Measurements from ENCODE around the gene CADM1.

Gene CADM1

DNA sequence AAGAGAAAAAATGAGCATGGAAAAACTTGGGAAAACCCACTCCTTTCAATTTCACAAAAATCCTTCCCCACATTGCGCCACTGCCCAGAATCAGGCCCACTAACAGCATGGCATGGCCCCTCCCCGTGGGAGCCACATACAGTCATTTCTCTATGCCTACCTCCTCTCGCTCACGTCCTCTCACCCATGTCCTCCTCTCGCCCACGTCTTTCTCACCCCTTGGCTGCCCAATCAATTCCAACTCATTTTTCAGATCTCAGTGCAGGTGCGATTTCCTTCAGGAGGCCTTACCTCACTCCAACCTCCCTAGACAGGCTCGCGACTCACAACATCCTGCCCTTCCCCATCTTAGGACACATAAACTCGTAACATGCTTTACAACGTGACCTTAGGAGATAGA, 229.2 kb downstream of the CADM1 start:
- Histone ChIP-seq H3K27ac (ENCODE audit: low read depth, low read length) (no peak overlapping the region), H3K9me2 (replicated peaks; ENCODE audit: control insufficient read depth, low read length) (no peaks in the 10 kb centered on the region), H3K27me3 (ENCODE audit: control insufficient read depth, low read length) (no peaks in the 10 kb centered on the region), H4K20me1 (ENCODE audit: control insufficient read depth, insufficient read depth, low read depth, low read length) (no peaks in the 10 kb centered on the region), H3K9me3 (ENCODE audit: control insufficient read depth, insufficient read depth, low read length) (no peaks in the 10 kb centered on the region), H3K4me2 (ENCODE audit: low read length) (no peak overlapping the region), H3K79me2 (ENCODE audit: control insufficient read depth, low read length) (no peaks in the 10 kb centered on the region), H3K4me1 (ENCODE audit: control insufficient read depth, low read length) (no peaks in the 10 kb centered on the region), H3K4me3 (ENCODE audit: low read length) (no peak overlapping the region), H3F3A (ENCODE audit: control insufficient read depth, insufficient read depth) (no peaks in the 10 kb centered on the region), H3K36me3 (ENCODE audit: control insufficient read depth, low read length) (no peaks in the 10 kb centered on the region)
- TF ChIP-seq, protein P1, sequence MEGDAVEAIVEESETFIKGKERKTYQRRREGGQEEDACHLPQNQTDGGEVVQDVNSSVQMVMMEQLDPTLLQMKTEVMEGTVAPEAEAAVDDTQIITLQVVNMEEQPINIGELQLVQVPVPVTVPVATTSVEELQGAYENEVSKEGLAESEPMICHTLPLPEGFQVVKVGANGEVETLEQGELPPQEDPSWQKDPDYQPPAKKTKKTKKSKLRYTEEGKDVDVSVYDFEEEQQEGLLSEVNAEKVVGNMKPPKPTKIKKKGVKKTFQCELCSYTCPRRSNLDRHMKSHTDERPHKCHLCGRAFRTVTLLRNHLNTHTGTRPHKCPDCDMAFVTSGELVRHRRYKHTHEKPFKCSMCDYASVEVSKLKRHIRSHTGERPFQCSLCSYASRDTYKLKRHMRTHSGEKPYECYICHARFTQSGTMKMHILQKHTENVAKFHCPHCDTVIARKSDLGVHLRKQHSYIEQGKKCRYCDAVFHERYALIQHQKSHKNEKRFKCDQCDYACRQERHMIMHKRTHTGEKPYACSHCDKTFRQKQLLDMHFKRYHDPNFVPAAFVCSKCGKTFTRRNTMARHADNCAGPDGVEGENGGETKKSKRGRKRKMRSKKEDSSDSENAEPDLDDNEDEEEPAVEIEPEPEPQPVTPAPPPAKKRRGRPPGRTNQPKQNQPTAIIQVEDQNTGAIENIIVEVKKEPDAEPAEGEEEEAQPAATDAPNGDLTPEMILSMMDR (IDR thresholded peaks at IDR 0.05; ENCODE audit: low read depth, low read length, poor library complexity, severe bottlenecking): no peak
- no peak for TF ChIP-seq EZH2phosphoT487 (IDR thresholded peaks at IDR 0.05; ENCODE audit: borderline replicate concordance, low read length)

DNA sequence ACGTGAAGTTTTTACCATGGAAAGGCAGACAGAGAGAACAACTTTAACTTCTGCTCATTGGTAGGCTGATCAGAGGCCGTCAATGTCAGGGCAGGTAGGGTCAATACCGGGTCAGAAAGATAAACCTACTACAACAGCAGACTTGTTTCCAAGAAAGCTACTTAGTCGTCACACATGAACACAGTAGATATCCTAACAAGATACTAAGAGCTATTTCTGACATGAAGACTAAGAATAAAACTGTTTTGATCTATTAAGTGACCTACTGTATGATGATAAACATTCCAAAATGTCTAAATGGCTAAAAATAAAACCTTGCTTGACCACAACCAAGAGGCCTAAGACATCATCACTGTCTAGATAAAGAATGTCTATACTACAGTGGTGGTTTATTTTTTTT, 231.3 kb downstream of the CADM1 start:
- Histone ChIP-seq H3K4me1 (ENCODE audit: control insufficient read depth, low read length) (no peaks in the 10 kb centered on the region), H4K20me1 (ENCODE audit: control insufficient read depth, insufficient read depth, low read depth, low read length) (no peaks in the 10 kb centered on the region), H3K79me2 (ENCODE audit: control insufficient read depth, low read length) (no peaks in the 10 kb centered on the region), H3K4me3 (ENCODE audit: low read length) (no peak overlapping the region), H3F3A (ENCODE audit: control insufficient read depth, insufficient read depth) (no peaks in the 10 kb centered on the region), H3K27ac (ENCODE audit: low read depth, low read length) (no peak overlapping the region), H3K4me2 (ENCODE audit: low read length) (no peak overlapping the region), H3K36me3 (ENCODE audit: control insufficient read depth, low read length) (no peaks in the 10 kb centered on the region), H3K27me3 (ENCODE audit: control insufficient read depth, low read length) (no peaks in the 10 kb centered on the region), H3K9me2 (replicated peaks; ENCODE audit: control insufficient read depth, low read length) (no peaks in the 10 kb centered on the region), H3K9me3 (ENCODE audit: control insufficient read depth, insufficient read depth, low read length) (no peaks in the 10 kb centered on the region)
- TF ChIP-seq, protein P1 (IDR thresholded peaks at IDR 0.05; ENCODE audit: low read depth, low read length, poor library complexity, severe bottlenecking): no peak
- no peak for TF ChIP-seq EZH2phosphoT487 (IDR thresholded peaks at IDR 0.05; ENCODE audit: borderline replicate concordance, low read length)

DNA sequence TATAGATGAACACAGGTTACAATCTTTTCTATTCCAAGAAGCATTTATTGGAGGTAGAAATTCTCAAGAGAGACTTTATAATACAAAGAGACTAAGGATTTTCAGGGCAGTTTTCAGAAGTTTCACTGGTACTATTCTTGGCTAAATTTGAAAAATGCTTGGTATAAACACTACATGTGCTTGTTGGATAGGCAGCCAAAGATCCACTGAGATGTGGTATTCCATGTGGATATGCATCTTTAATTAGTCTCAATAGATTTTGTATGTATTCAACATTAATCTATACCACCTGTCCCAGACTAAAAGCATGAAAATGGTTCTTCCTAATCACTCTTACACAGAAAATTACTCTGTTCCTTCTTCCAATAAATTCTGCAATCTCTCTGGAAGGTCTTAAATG, 232.6 kb downstream of the CADM1 start:
- no peak overlapping the region for H3K4me3 ChIP-seq (ENCODE audit: low read length)
- TF ChIP-seq, protein P1 (IDR thresholded peaks at IDR 0.05; ENCODE audit: low read depth, low read length, poor library complexity, severe bottlenecking): no peak
- no peaks in the 10 kb centered on the region for H4K20me1 ChIP-seq (ENCODE audit: control insufficient read depth, insufficient read depth, low read depth, low read length)
- no peaks in the 10 kb centered on the region for H3K4me1 ChIP-seq (ENCODE audit: control insufficient read depth, low read length)
- H3K4me2 ChIP-seq (ENCODE audit: low read length): no peak overlapping the region
- H3F3A ChIP-seq (ENCODE audit: control insufficient read depth, insufficient read depth): no peaks in the 10 kb centered on the region
- no peaks in the 10 kb centered on the region for H3K9me2 ChIP-seq (replicated peaks; ENCODE audit: control insufficient read depth, low read length)
- H3K9me3 ChIP-seq (ENCODE audit: control insufficient read depth, insufficient read depth, low read length): no peaks in the 10 kb centered on the region
- H3K79me2 ChIP-seq (ENCODE audit: control insufficient read depth, low read length): no peaks in the 10 kb centered on the region
- no peak overlapping the region for H3K27ac ChIP-seq (ENCODE audit: low read depth, low read length)
- no peaks in the 10 kb centered on the region for H3K27me3 ChIP-seq (ENCODE audit: control insufficient read depth, low read length)
- no peaks in the 10 kb centered on the region for H3K36me3 ChIP-seq (ENCODE audit: control insufficient read depth, low read length)
